ENCODE data around the gene EXT2.

DNA sequence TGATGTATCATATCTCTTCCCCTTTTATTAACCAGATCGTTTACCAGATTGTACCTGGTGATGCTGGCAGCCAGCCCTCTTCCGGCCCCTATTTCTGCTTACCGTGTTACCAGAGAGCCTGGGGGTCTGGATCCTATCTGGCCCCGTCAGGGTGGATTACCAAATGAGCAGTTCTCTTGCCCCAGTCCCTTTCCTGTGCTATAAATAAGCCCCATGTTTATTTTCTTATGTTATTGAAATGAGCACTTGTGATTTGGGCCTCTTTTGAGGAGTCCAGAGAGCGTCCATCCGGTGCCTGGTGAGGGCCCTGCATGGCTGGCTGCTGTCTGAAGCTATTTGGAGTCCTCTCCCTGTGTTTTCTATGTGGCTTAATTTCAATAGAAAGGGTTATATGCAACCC lies 154.9 kb downstream of the EXT2 start:
- TF ChIP-seq, protein P1, sequence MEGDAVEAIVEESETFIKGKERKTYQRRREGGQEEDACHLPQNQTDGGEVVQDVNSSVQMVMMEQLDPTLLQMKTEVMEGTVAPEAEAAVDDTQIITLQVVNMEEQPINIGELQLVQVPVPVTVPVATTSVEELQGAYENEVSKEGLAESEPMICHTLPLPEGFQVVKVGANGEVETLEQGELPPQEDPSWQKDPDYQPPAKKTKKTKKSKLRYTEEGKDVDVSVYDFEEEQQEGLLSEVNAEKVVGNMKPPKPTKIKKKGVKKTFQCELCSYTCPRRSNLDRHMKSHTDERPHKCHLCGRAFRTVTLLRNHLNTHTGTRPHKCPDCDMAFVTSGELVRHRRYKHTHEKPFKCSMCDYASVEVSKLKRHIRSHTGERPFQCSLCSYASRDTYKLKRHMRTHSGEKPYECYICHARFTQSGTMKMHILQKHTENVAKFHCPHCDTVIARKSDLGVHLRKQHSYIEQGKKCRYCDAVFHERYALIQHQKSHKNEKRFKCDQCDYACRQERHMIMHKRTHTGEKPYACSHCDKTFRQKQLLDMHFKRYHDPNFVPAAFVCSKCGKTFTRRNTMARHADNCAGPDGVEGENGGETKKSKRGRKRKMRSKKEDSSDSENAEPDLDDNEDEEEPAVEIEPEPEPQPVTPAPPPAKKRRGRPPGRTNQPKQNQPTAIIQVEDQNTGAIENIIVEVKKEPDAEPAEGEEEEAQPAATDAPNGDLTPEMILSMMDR (conservative IDR thresholded peaks at IDR 0.05; ENCODE audit: low read depth, low read length): no peak
- no peak for TF ChIP-seq EZH2 (IDR thresholded peaks at IDR 0.05; ENCODE audit: low read length, unreplicated experiment)
- no peak for TF ChIP-seq EZH2phosphoT487 (IDR thresholded peaks at IDR 0.05; ENCODE audit: borderline replicate concordance, low read length)
